ENCODE data around the gene SPINK7.

SPINK7 gene

GRCh38 chr5:148343603-148344487 lies 31.6 kb downstream of the SPINK7 start:
- DNase-seq, result no peak

DNA sequence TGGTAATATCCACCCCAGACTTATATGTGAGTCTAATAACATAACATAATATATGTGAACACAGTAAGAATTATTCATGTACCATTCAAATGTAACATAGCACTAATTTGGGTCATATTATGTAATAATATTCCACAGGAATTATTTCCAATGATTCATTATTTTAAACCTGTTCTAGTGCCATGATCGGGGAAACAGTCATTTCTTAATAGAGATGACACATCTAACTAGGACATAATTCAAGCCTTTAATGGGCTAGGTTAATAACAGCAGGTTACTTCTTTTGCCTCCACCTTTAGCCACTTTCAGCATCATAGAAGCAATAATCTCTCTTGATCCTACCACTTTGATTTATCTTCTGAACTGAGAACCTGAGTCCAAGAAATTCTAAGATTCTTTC lies 35.5 kb downstream of the SPINK7 start:
- DNase-seq, result no peak

- DNase-seq, result no peak
These were observed 40.5 kb downstream of the SPINK7 start for GRCh38 chr5:148352696-148353095.

DNA sequence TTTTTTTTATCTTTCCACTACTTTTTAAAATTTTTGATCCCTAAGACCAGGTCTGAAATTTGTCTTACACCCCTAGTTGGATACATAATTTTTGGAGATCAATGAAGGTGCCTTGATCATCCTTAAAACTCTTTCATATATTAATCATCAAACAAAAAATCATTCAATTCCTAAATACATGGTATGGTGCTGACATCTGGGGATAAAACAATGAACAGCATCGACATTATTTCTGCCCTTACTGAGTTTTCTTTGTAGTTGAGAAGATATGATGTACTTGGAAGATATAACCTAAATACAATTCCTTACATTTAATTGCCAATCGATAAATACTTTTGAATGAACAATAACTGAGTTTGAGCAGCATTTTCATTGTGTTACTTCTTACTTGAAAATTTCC lies 41.4 kb downstream of the SPINK7 start:
- no peak for DNase-seq

DNA sequence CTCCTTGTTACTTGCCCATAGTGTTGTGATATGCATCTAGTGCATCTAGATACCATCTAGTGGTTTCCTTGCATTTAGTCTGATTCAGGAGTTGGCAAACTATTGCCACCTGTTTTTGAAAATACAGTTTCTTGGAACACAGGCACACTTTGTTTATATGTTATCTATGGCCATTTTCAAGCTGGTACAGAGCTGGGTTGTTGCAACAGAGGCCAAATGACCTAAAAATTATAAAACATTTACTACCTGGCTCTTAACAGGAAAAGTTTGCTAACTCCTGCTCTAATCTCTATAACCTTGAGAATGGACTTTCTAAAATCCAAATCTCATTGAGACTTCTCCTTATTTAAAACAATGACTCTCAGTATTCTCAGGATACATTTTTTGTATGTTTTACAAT lies 52.1 kb downstream of the SPINK7 start:
- no peak for DNase-seq
